Measurements from ENCODE around the gene RIN3.

GRCh38 chr14:92534932-92535643 lies 21.5 kb downstream of the RIN3 start:
- TF ChIP-seq YY1 (IDR thresholded peaks at IDR 0.05) (no peak), FOXA1 (IDR thresholded peaks at IDR 0.05) (no peak), TAF1 (conservative IDR thresholded peaks at IDR 0.05) (no peak), GABPA (IDR thresholded peaks at IDR 0.05 in 1 of 2, conservative IDR thresholded peaks at IDR 0.05 in 1 of 2) (no peak), JUND (IDR thresholded peaks at IDR 0.05) (no peak), RXRA (IDR thresholded peaks at IDR 0.05) (no peak), SP1 (IDR thresholded peaks at IDR 0.05) (no peak)
- TF ChIP-seq, protein P1, sequence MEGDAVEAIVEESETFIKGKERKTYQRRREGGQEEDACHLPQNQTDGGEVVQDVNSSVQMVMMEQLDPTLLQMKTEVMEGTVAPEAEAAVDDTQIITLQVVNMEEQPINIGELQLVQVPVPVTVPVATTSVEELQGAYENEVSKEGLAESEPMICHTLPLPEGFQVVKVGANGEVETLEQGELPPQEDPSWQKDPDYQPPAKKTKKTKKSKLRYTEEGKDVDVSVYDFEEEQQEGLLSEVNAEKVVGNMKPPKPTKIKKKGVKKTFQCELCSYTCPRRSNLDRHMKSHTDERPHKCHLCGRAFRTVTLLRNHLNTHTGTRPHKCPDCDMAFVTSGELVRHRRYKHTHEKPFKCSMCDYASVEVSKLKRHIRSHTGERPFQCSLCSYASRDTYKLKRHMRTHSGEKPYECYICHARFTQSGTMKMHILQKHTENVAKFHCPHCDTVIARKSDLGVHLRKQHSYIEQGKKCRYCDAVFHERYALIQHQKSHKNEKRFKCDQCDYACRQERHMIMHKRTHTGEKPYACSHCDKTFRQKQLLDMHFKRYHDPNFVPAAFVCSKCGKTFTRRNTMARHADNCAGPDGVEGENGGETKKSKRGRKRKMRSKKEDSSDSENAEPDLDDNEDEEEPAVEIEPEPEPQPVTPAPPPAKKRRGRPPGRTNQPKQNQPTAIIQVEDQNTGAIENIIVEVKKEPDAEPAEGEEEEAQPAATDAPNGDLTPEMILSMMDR (IDR thresholded peaks at IDR 0.05; ENCODE audit: low read depth, low read length, missing input control), result no peak
- TF ChIP-seq, protein P2, sequence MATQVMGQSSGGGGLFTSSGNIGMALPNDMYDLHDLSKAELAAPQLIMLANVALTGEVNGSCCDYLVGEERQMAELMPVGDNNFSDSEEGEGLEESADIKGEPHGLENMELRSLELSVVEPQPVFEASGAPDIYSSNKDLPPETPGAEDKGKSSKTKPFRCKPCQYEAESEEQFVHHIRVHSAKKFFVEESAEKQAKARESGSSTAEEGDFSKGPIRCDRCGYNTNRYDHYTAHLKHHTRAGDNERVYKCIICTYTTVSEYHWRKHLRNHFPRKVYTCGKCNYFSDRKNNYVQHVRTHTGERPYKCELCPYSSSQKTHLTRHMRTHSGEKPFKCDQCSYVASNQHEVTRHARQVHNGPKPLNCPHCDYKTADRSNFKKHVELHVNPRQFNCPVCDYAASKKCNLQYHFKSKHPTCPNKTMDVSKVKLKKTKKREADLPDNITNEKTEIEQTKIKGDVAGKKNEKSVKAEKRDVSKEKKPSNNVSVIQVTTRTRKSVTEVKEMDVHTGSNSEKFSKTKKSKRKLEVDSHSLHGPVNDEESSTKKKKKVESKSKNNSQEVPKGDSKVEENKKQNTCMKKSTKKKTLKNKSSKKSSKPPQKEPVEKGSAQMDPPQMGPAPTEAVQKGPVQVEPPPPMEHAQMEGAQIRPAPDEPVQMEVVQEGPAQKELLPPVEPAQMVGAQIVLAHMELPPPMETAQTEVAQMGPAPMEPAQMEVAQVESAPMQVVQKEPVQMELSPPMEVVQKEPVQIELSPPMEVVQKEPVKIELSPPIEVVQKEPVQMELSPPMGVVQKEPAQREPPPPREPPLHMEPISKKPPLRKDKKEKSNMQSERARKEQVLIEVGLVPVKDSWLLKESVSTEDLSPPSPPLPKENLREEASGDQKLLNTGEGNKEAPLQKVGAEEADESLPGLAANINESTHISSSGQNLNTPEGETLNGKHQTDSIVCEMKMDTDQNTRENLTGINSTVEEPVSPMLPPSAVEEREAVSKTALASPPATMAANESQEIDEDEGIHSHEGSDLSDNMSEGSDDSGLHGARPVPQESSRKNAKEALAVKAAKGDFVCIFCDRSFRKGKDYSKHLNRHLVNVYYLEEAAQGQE (IDR thresholded peaks at IDR 0.05), result no peak

All from liver (tissue), 3 donors.